SK-N-SH (cell line): ENCODE measurements around the gene THOC6. TPM values are rescaled to one million over a fixed set of nuclear protein-coding genes. Genes with fewer than 3 reads are reported as not detected.

ENCODE experiments used
- CHD2 ChIP-seq: fragments of 150-350 bp; IDR thresholded peaks from 2 replicates; pipeline ENCODE4 v1.6.1; 2018; ENCODE audit warnings: low read length; ENCODE audit not compliant: partially characterized antibody
- CTCF ChIP-seq: fragments of 200-600 bp; sonication (generic); IDR thresholded peaks from 2 replicates; pipeline ENCODE4 v1.6.1; 2017; ENCODE audit warnings: antibody characterized with exemption, mild to moderate bottlenecking, moderate library complexity
- EZH2phosphoT487 ChIP-seq: fragments of 200-600 bp; sonication (generic); IDR thresholded peaks from 2 replicates; pipeline ENCODE4 v1.6.1; 2017; ENCODE audit warnings: low read depth, mixed run types, mild to moderate bottlenecking, antibody characterized with exemption, moderate library complexity, borderline replicate concordance
- FOSL2 ChIP-seq: IDR thresholded peaks from 2 replicates; pipeline ENCODE4 v1.4.0; 2012; ENCODE audit warnings: low read depth, mild to moderate bottlenecking, moderate library complexity, borderline replicate concordance
- GABPA ChIP-seq: IDR thresholded peaks from 2 replicates; pipeline ENCODE4 v1.4.0; 2012; ENCODE audit warnings: low read depth, mild to moderate bottlenecking
- GATA2 ChIP-seq: sonication (generic); formaldehyde crosslinking; IDR thresholded peaks from 2 replicates; pipeline ENCODE4 v1.5.0; 2020; ENCODE audit warnings: mild to moderate bottlenecking, missing genetic modification reagents
- IRF3 ChIP-seq: fragments of 150-350 bp; IDR thresholded peaks from 2 replicates; pipeline ENCODE4 v1.6.1; 2016; ENCODE audit warnings: mild to moderate bottlenecking, low read depth, low read length
- JUND ChIP-seq: IDR thresholded peaks from 2 replicates; pipeline ENCODE4 v1.4.0; 2012
- MEF2A ChIP-seq: IDR thresholded peaks from 2 replicates; pipeline ENCODE4 v1.4.0; 2012; ENCODE audit warnings: low read depth, borderline replicate concordance
- MXI1 ChIP-seq: IDR thresholded peaks from 2 replicates; pipeline ENCODE4 v1.6.1; 2012; ENCODE audit warnings: mild to moderate bottlenecking, low read depth, low read length, improper control_type of control experiment
- REST ChIP-seq: IDR thresholded peaks from 2 replicates; pipeline ENCODE4 v1.6.1; 2012; ENCODE audit warnings: mild to moderate bottlenecking, low read depth, low read length, moderate library complexity
- RXRA ChIP-seq: IDR thresholded peaks from 2 replicates; pipeline ENCODE4 v1.4.0; 2012; ENCODE audit warnings: low read depth, mild to moderate bottlenecking, borderline replicate concordance
- SIN3A ChIP-seq: IDR thresholded peaks from 2 replicates; pipeline ENCODE4 v1.6.1; 2012; ENCODE audit warnings: low read depth, mild to moderate bottlenecking, low read length, moderate library complexity, borderline replicate concordance
- TCF12 ChIP-seq: IDR thresholded peaks from 2 replicates; pipeline ENCODE4 v1.4.0; 2012
- USF2 ChIP-seq: fragments of 150-350 bp; IDR thresholded peaks from 2 replicates; pipeline ENCODE4 v1.6.1; 2017; ENCODE audit warnings: antibody characterized with exemption, low read length, low read depth, borderline replicate concordance
- YY1 ChIP-seq: IDR thresholded peaks from 2 replicates; pipeline ENCODE4 v1.4.0; 2012; ENCODE audit warnings: low read depth, mild to moderate bottlenecking
- polyA plus RNA-seq, 3 experiments: library from polyadenylated mRNA; depleted of rRNA; stranded (reverse); fragments of >200 nt; gene quantifications; 2 replicates each; pipeline ENCODE4 v1.2.3, GENCODE V29; 2012

THOC6 gene
- polyA plus RNA-seq, 1 of the 3 experiments (the other 2 are of a cell fraction): 37.7 TPM

- TF ChIP-seq USF2 (no peak), EZH2phosphoT487 (no peak), CTCF (no peak), MEF2A (no peak), CHD2 (no peak), REST (no peak), TCF12 (no peak), YY1 (no peak), MXI1 (peak; percentile 79), SIN3A (peak; percentile 77; the same call in 1 of the 2 replicates), IRF3 (no peak), FOSL2 (no peak), RXRA (no peak), GABPA (no peak), GATA2 (CRISPR knock-in tag) (no peak), JUND (no peak)
These were observed 43.3 kb upstream of the THOC6 start, which contains the start of gene PKMYT1 (continued) for GRCh38 chr16:2980227-2981176.
